ENCODE data around the gene IRGC.

Gene IRGC

GRCh38 chr19:43725468-43725867, 9.6 kb downstream of the IRGC start:
- peak; percentile 66 for DNase-seq

GRCh38 chr19:43726736-43727592, 11.1 kb downstream of the IRGC start:
- DNase-seq = peak; percentile 38

- no peak for DNase-seq
These were observed 11.6 kb downstream of the IRGC start for GRCh38 chr19:43727593-43727853.

GRCh38 chr19:43729919-43730318, 14.0 kb downstream of the IRGC start:
- no peak for DNase-seq

- DNase-seq = no peak
These were observed 15.5 kb downstream of the IRGC start for GRCh38 chr19:43731346-43731745.

DNA sequence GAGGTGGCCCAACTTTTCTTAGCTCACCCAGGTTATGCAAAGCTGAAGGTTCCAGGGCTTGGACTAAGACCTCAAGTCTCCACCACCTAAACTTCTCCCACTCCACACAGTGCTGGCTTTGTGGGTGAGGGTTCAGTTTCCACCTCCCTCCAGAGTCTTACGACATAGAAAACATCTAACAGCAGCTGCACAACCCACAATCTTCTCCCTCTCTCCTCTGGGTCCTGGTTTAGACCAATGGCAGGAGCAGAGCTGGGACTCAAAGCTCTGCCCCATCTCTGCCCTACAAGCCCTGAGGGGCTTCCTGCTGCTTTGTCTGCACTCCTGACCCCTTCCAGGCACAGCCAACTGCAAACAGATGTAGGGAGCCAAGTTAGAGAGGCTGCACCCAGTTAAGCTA, 16.0 kb downstream of the IRGC start:
- DNase-seq = peak; percentile 43

DNA sequence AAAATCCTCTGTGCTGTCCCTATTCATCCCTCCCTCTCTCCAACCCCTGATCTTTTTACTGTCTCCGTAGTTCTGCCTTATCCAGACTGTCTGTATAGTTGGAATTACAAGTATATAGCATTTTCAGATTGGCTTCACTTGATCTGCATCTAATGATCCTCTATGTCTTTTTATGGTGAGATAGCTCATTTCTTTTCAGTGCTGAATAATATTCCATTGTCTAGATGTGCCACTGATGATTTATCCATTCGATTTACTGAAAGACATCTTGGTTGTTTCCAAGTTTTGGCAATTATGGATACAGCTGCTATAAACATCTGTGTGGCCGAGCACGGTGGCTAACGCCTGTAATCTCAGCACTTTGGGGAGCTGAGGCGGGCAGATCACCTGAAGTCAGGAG, 19.1 kb downstream of the IRGC start:
- DNase-seq = no peak

DNA sequence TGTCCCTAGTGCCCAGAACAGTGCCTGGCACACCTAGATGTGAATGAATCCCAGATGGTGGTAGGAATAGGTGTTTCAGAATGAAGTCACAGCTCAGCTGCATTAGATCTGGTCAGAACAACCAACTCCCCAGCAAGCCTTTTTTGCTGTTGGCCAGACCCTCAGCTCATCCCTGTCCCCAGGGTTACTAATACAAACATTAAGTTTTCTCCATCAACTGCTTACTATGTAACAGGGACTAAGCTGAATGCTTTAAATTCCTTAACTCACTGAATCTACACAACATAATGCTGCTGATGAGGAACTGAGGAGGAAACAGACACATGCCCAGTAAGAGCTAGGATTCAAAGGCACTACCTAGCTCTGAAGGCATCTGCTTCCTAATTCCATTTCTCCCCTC, 20.1 kb downstream of the IRGC start:
- no peak for DNase-seq

DNA sequence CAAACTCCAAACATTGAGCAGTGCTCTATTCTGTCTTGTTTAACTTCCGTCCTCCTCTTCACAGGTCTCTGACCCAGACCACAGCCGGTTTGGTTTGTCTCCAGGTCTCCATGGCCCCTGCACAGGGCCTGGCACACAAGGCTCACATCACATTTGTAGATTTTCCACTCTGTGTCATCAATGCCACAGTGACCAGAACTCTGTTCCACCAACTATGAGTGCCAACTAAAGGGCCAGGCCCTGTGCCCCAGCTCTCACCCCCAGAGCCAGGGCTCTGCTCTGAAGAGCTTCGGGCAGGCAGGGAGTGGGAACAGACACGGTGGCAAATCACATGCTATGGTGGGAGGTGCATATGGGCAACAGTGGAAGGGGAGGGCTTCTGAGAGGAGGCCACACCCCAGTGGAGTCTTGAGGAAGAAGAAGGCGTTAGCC, 22.9 kb downstream of the IRGC start:
- peak; percentile 70 for DNase-seq

DNA sequence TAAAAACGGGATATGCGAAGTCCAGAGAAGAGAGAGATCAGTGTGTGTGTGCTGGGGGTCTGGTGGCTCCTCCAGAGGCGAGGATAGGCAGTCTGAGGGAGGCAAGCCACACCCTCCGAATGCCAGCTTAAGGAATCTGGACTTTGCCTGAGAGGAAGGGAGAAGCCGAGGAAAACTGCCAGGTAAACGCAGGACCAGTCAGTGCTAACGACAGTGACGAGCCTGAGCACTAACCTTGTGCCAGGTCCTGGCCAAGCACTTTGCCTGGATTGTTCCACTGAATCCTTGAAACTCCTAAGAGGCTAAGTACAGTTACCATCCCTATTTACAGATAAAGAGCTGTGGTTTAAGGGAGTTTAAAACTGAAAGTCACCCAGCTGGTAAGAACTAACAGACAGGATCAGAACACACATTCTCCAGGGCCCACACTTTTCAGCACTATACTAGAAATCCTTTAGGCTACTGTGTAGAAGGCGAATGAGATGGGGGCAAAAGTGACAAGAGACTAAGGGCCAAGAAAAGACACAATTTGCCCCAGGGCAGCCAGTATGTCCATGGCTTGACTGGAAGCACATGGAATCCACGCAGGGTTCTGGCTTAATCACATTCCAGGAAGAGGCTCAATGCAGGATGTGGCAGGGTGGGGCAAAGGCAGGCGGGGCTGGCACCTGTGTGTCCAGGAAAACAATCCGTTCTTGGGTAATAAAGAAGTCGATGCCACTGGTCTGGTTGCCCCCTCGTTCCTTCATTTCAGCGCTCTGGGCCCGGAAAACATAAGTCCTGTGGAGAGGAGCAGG, 23.8 kb downstream of the IRGC start:
- no peak for DNase-seq

DNA sequence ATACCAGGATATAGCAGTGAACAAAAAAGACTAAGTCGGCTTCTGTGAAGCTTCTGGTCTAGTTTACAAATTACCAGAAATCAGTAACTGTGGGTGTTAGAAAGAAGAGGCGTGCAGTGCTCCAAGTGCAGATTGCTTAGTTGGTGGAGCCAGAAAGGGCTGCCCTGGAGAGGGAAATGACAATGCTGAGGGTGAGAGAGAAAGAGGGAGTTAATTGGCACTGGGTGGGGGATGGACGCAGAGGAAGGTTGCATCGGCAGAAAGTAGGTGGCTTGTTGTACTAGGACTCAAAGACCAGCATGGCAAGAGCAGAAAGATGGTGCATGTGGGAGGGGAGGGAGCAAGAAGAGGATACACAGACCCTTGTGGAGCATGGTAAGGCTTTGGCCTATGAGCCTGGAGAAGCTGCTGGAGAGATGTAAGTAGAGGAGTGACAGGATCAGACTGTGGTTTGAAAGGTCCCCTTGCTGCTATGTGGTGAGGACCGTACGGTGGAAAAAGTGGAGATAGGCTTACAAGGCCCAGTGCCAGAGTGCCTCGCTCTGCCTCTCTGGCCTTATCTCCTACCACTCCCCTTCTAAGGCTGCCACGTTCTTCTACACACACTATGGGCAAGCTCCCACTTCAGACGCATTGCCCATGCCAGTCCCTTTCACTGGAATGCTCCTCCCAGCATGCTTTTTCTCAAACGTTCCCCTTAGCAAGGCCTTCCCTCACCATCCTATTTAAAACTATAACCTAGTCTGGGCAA, 25.4 kb downstream of the IRGC start:
- DNase-seq = peak; percentile 79

GRCh38 chr19:43743059-43743458, 27.2 kb downstream of the IRGC start:
- no peak for DNase-seq

- no peak for DNase-seq
These were observed 31.8 kb downstream of the IRGC start for GRCh38 chr19:43747557-43748204.

- DNase-seq = no peak
These were observed 32.3 kb downstream of the IRGC start for GRCh38 chr19:43748205-43748594.

DNA sequence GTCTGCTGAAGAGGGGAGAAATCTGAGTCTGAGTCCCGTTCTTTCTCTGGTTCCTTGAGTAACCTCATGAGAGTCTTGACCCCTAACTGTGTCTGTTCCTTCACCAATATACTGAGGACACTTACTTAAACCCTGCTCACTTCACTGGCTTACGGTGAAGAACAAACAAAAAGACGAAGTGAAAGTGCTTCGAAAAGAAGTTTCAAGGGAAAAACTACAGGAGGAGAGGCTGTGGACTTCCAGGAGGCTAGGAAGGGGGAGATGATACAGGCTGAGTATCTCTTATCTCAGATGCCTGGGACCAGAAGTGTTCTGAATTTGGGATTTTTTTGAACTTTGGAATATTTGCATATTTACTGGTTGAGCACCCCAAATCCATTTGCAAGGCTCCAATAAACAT, 32.8 kb downstream of the IRGC start:
- no peak for DNase-seq

DNA sequence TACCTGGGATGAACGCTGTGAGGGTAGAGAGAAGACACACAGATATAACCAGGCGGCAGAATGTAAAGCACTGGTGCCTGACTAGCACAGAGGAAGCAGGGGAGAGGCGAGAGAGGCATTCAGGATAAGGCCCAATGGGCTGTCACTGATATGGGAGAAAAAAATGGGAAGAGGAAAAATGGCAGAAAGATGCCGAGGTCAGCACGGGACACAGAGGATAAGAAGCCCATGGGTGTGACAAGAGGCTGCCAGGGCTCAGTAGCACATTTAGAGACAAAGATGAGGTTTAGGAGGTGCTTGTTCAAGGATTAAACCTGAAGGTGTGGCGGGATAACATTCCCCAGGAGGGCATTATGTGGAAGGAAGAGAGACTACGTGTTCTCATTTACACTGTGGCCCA, 33.3 kb downstream of the IRGC start:
- no peak for DNase-seq

GRCh38 chr19:43749898-43750297, 34.0 kb downstream of the IRGC start:
- DNase-seq = no peak

DNA sequence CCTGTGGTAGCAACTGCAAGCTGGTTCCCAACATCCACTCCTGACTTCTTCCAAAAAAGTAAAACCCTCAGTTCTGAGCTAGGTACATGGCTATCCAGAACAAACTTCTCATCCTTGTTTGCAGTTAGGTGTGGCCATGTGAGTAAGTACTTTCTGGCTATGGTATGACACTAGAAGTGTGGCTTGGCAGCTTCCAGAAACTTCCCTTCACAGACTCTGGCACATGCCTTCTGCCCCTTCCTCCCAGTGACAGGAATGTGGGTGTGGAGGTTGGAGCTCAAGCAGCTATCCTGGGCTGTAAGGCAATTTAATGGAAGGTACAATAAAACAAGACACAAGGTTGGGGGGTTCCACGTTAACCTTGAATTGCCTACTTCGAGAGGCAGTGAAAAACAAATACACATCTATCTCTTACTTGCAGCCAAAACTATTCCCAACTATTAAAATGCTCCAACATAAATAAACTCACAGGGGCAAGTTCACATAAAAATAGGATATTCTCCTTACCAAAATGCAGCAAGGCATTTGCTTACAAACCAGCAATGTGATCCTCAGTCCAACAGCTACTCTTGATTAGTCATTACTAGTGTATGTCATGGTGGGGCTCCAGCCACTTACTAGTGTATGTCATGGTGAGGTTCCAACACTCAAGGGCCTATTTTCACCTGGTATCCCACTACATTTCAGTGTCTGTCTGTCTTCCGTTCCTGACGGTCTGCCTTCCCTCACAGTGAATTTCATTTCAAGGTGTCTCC, 35.8 kb downstream of the IRGC start:
- no peak for DNase-seq

- DNase-seq = no peak
These were observed 36.5 kb downstream of the IRGC start for GRCh38 chr19:43752287-43752875.

DNA sequence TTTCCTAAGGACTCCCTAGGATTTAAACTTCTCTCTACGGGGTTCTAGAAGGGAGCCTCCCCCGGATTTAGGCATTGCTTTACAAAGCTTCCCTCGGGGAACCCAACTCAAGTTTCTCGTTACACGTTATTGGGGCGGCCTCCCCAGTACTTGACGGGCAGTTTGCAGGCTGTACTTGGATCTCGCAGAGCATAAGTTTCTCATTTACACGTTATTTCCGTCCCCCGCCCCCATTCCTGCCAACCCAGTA, 38.3 kb downstream of the IRGC start:
- DNase-seq = no peak

DNA sequence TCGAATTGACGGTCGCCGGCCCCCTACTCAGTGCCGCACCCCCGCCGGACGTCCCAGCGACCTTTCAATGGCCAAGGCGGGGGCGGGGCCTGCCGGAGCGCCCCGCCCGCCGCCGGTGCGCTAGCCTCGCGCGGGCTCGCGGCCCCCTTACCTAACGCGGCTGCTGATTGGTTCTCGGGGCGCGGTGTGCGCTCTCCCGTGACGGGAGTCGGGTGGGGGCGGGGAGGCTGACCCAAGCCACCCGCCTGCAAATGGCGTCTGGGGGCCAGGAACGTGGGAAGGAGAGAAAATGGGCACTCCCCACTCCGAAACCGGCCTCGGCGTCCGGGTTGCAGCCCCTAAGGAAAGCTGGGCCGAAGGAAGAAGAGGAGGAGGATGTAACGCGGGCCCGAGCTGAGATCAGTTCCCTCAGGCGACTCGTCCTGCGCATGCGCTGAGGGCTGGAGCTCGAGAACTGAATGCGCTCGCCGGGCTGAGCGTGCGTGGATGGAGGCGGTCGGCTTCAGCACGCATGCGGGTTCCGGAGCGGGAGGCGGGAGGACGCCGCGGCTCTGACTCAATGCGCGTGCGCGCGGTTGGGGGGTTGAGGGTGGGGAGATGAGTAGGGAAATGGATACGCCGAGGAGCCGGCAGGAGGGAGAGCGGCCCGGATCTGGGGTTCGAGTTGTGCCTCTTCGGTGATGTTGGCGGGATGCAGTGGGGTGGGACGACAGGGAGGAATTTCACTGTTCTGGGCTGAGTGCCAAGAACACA, 38.8 kb downstream of the IRGC start, which contains the start of gene SMG9:
SMG9 (minus strand) TSS at position 460 of the 753 bp plus-strand sequence. CDS start 4,221 bp downstream, outside the sequence.
- DNase-seq = peak; percentile 99
